K562 (cell line): Measurements from ENCODE around the gene DNAJC6. TPM values are rescaled to one million over a fixed set of nuclear protein-coding genes. Genes with fewer than 3 reads are reported as not detected.
A peak's percentile ranks its signal among the peaks of the same experiment; 100 is the strongest.

Source experiments
- BDP1 ChIP-seq: IDR thresholded peaks from 3 replicates; pipeline ENCODE4 v1.6.1; 2011; ENCODE audit not compliant: insufficient read length, insufficient read depth
- CBFA2T2 ChIP-seq: fragments of 450-650 bp; conservative IDR thresholded peaks from 2 replicates; pipeline ENCODE4 v1.6.1; 2017; ENCODE audit warnings: mild to moderate bottlenecking
- MEF2D ChIP-seq: conservative IDR thresholded peaks from 2 replicates; pipeline ENCODE4 v1.6.1; 2016; ENCODE audit warnings: low read depth, missing genetic modification characterization, missing compliant biosample characterization
- MYBL2 ChIP-seq, 2 experiments: fragments of 450-650 bp in 1 of 2; sonication (generic) in 1 of 2; formaldehyde crosslinking in 1 of 2; IDR thresholded peaks; 2 replicates each; pipeline versions ENCODE4 v1.6.1 to v1.8.1; 2017 to 2022; ENCODE audit warnings: borderline replicate concordance in 1 of 2, inconsistent platforms in 1 of 2, low read depth in 1 of 2, mild to moderate bottlenecking in 1 of 2, missing genetic modification reagents in 1 of 2, moderate library complexity in 1 of 2
- NR2C1 ChIP-seq, 2 experiments: fragments of 450-650 bp; IDR thresholded peaks; 2 replicates each; pipeline ENCODE4 v1.6.1; 2017; ENCODE audit warnings: mild to moderate bottlenecking in 2 of 2, antibody characterized with exemption in 1 of 2, inconsistent platforms in 1 of 2, missing compliant biosample characterization in 1 of 2, missing genetic modification characterization in 1 of 2
- SRSF3 ChIP-seq: fragments of 200-400 bp; formaldehyde crosslinking; IDR thresholded peaks from 2 replicates; pipeline ENCODE4 v1.6.1; 2016; ENCODE audit warnings: mild to moderate bottlenecking, low read length, moderate library complexity; ENCODE audit not compliant: insufficient read depth
- TRIM24 ChIP-seq, 2 experiments: fragments of 450-650 bp; IDR thresholded peaks; 2 replicates each; pipeline ENCODE4 v1.6.1; 2016
- ZNF311 ChIP-seq: fragments of 250-450 bp; sonication (Bioruptor Pico); IDR thresholded peaks from 2 replicates; pipeline ENCODE4 v1.4.0; 2020; ENCODE audit warnings: mild to moderate bottlenecking, moderate library complexity
- ZNF551 ChIP-seq: fragments of 250-450 bp; sonication (Bioruptor Pico); IDR thresholded peaks from 2 replicates; pipeline ENCODE4 v1.5.0; 2021; ENCODE audit warnings: mild to moderate bottlenecking, moderate library complexity
- polyA plus RNA-seq, 8 experiments: library from polyadenylated mRNA; depleted of rRNA in 4 of 8; stranded (reverse) in 5 of 8; unstranded in 3 of 8; fragments of >200 nt; fragmentation: Nextera tagmentation in 2 of 8; fragmentation: Illumina TruSeq in 1 of 8; extraction: Ambion mirVana in 2 of 8; extraction: Trizol in 1 of 8; gene quantifications; 2 replicates each; pipeline versions ENCODE4 v1.2.1 to v1.2.3, GENCODE V29; 2011 to 2014; ENCODE audit warnings: inconsistent platforms in 1 of 8, missing spikeins in 1 of 8
- total RNA-seq, 7 experiments: library from RNA; depleted of rRNA in 6 of 7; stranded (reverse); fragments of >200 nt in 6 of 7; fragmentation: Illumina TruSeq in 2 of 7; extraction: Trizol in 2 of 7; gene quantifications; 2 replicates each; pipeline versions ENCODE4 v1.2.1 to v1.2.3, GENCODE V29; 2011 to 2021; ENCODE audit warnings: low replicate concordance in 1 of 7
- TF ChIP-seq, protein P1 (sequence below): fragments of 450-650 bp; IDR thresholded peaks from 2 replicates; pipeline ENCODE4 v1.7.0; 2016; ENCODE audit warnings: borderline replicate concordance
- TF ChIP-seq, protein P2 (sequence below): IDR thresholded peaks from 2 replicates; pipeline ENCODE4 v1.6.1; 2014; ENCODE audit warnings: antibody characterized with exemption
- TF ChIP-seq, protein P3 (sequence below), 2 experiments: fragments of 150-350 bp in 1 of 2; IDR thresholded peaks; 2 replicates each; pipeline ENCODE4 v1.6.1; 2012 to 2016; ENCODE audit warnings: low read depth in 2 of 2, low read length in 2 of 2, mild to moderate bottlenecking in 1 of 2, moderate library complexity in 1 of 2
- TF ChIP-seq, protein P4 (sequence below): fragments of 450-650 bp; formaldehyde crosslinking; IDR thresholded peaks from 2 replicates; pipeline ENCODE4 v1.4.0; 2020; ENCODE audit warnings: mild to moderate bottlenecking, moderate library complexity

DNAJC6 gene
- total and polyA plus RNA-seq, 9 of the 15 experiments (the other 6 are each of a cell fraction or from before 2014, with no cell fraction given), result 6.7 to 78.7 (median 28.0) TPM

DNA sequence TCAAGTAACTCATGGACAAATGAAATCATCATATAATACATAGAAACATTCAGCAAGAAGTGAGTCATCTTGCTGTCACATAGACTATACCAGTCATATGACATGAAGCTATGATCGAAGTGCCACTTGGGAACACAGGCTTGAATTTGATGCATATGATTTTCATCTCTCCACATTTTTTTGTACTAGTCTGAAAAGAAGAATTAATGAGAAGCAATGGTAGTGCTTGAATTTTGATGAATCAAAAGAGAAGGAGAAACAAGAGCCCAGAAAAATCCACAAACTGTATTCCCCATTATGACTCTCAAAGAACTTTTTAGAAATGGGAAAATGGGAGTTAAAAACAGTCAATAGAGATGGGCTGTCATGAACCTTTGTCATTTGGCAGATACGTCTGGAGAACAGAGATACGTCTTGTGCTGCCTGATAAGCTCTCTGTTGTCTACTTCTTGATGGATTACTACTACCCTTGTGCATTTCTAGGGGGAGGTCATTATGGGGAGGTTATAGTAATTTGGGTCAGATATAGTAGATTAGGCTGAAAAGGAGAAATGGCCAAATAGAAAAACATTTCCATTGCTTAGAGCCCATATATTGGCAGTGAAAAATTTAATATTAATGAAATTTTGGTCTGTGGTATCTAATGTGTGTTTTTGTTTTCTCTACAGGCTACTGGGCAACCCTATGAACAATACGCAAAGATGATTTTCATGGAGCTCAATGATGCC lies 103.1 kb downstream of the DNAJC6 start (continued):
- TF ChIP-seq, protein P1, sequence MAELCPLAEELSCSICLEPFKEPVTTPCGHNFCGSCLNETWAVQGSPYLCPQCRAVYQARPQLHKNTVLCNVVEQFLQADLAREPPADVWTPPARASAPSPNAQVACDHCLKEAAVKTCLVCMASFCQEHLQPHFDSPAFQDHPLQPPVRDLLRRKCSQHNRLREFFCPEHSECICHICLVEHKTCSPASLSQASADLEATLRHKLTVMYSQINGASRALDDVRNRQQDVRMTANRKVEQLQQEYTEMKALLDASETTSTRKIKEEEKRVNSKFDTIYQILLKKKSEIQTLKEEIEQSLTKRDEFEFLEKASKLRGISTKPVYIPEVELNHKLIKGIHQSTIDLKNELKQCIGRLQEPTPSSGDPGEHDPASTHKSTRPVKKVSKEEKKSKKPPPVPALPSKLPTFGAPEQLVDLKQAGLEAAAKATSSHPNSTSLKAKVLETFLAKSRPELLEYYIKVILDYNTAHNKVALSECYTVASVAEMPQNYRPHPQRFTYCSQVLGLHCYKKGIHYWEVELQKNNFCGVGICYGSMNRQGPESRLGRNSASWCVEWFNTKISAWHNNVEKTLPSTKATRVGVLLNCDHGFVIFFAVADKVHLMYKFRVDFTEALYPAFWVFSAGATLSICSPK, result no peak
- TF ChIP-seq CBFA2T2, result peak; percentile 97
- TF ChIP-seq BDP1, result no peak
- peak; percentile 92 to 93 for TF ChIP-seq TRIM24 (IDR thresholded peaks at IDR 0.05)
- TF ChIP-seq, protein P2, sequence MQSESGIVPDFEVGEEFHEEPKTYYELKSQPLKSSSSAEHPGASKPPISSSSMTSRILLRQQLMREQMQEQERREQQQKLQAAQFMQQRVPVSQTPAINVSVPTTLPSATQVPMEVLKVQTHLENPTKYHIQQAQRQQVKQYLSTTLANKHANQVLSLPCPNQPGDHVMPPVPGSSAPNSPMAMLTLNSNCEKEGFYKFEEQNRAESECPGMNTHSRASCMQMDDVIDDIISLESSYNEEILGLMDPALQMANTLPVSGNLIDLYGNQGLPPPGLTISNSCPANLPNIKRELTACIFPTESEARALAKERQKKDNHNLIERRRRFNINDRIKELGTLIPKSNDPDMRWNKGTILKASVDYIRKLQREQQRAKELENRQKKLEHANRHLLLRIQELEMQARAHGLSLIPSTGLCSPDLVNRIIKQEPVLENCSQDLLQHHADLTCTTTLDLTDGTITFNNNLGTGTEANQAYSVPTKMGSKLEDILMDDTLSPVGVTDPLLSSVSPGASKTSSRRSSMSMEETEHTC, result peak; percentile 65
- TF ChIP-seq ZNF551 (CRISPR knock-in tag), result 0 out of 2 replicates have a peak, but pooled peaks have one; percentile 60
- TF ChIP-seq, protein P3, sequence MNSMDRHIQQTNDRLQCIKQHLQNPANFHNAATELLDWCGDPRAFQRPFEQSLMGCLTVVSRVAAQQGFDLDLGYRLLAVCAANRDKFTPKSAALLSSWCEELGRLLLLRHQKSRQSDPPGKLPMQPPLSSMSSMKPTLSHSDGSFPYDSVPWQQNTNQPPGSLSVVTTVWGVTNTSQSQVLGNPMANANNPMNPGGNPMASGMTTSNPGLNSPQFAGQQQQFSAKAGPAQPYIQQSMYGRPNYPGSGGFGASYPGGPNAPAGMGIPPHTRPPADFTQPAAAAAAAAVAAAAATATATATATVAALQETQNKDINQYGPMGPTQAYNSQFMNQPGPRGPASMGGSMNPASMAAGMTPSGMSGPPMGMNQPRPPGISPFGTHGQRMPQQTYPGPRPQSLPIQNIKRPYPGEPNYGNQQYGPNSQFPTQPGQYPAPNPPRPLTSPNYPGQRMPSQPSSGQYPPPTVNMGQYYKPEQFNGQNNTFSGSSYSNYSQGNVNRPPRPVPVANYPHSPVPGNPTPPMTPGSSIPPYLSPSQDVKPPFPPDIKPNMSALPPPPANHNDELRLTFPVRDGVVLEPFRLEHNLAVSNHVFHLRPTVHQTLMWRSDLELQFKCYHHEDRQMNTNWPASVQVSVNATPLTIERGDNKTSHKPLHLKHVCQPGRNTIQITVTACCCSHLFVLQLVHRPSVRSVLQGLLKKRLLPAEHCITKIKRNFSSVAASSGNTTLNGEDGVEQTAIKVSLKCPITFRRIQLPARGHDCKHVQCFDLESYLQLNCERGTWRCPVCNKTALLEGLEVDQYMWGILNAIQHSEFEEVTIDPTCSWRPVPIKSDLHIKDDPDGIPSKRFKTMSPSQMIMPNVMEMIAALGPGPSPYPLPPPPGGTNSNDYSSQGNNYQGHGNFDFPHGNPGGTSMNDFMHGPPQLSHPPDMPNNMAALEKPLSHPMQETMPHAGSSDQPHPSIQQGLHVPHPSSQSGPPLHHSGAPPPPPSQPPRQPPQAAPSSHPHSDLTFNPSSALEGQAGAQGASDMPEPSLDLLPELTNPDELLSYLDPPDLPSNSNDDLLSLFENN (IDR thresholded peaks at IDR 0.05; ENCODE audit: low read depth in 2 of 2, low read length in 2 of 2), result peak in 1 of 2 experiments; percentile 97; a peak in 2 of 4 replicates
- TF ChIP-seq MEF2D, result peak; percentile 87
- peak; percentile 82 for TF ChIP-seq NR2C1 (IDR thresholded peaks at IDR 0.05)
- TF ChIP-seq NR2C1 (tag; IDR thresholded peaks at IDR 0.05), result peak; percentile 90
- TF ChIP-seq SRSF3, result no peak
- TF ChIP-seq ZNF311 (CRISPR knock-in tag), result peak; percentile 51; the same call in 1 of the 2 replicates
- TF ChIP-seq MYBL2 (IDR thresholded peaks at IDR 0.05; ENCODE audit: low read depth), result no peak
- no peak for TF ChIP-seq MYBL2 (CRISPR knock-in tag; IDR thresholded peaks at IDR 0.05; ENCODE audit: borderline replicate concordance)
- TF ChIP-seq, protein P4, sequence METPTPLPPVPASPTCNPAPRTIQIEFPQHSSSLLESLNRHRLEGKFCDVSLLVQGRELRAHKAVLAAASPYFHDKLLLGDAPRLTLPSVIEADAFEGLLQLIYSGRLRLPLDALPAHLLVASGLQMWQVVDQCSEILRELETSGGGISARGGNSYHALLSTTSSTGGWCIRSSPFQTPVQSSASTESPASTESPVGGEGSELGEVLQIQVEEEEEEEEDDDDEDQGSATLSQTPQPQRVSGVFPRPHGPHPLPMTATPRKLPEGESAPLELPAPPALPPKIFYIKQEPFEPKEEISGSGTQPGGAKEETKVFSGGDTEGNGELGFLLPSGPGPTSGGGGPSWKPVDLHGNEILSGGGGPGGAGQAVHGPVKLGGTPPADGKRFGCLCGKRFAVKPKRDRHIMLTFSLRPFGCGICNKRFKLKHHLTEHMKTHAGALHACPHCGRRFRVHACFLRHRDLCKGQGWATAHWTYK (CRISPR knock-in tag), result peak; percentile 81
